ENCODE data around the gene VANGL2. TPM values are rescaled to one million over a fixed set of nuclear protein-coding genes. Genes with fewer than 3 reads are reported as not detected.
"Not testable (repeated sequence)": the region's sequence is repeated elsewhere in the genome, so short reads cannot be mapped to it uniquely, and the experiment has no call there.

Gene VANGL2
- total RNA-seq, 1 experiment from 2014 or later = 0.26 TPM

DNA sequence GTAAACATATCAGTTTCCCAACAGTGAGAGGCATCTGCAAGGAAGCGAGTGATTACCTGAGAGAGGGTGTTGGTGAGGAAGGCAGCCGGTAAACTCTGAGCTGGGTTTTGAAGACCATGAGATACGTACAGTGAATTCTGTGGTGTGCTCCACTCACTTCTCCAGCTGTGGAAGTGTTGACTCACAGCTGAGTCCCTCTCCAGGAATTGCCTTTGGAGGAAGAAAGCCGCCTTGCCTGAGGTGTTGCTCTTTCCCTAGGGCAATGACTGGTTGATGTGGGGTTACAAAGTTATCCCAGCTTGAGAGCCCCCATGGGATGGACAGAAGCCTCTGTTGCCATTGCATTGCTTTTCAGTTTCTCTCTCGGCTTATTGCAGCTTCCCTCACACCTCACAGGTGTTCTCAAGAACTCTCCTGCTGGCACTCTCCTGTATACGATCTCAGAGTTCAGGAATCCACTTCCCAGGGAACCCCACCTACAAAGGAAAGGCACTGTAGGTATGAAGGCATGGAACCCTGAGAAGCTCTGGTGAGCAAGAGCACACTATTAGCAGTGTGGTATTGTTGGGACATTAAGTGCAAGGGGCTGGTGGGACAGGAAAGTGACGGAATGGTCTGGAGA is 22.7 kb upstream of the VANGL2 start:
- Mint-ChIP-seq H3K4me1 (ENCODE audit: insufficient read depth, unreplicated experiment) (peaks cover 13% of the 10 kb centered on the region), H3K4me3 (ENCODE audit: unreplicated experiment) (no peak overlapping the region), H3K36me3 (ENCODE audit: insufficient read depth, unreplicated experiment) (no peaks in the 10 kb centered on the region), H3K27ac (ENCODE audit: low read depth, unreplicated experiment) (no peak overlapping the region), H3K9me3 (ENCODE audit: unreplicated experiment) (no peaks in the 10 kb centered on the region), H3K27me3 (ENCODE audit: insufficient read depth, unreplicated experiment) (peaks cover 19% of the 10 kb centered on the region)
- intact Hi-C loops (cut with micrococcal nuclease) = loop anchor here (10.0 kb wide), 2 partner anchors 333 to 443 kb away; no protein-coding TSS in a partner anchor
- no TSS peak for BruUV-seq (replicated peaks)
- no peak for TF ChIP-seq CTCF (IDR thresholded peaks at IDR 0.05; ENCODE audit: unreplicated experiment)
- DNase-seq (ENCODE audit: unreplicated experiment) = no peak
- CTCF ChIA-PET = interaction anchor here (0.5 to 10.1 kb wide), 32 partner anchors 9 to 864 kb away, joined by 3 to 181 read pairs (median 9); partner anchors contain the start of gene NHLH1
- POLR2A ChIA-PET = interaction anchor here (0.7 to 1.9 kb wide), 3 partner anchors 34 to 41 kb away, joined by 3 to 9 read pairs (median 7); partner anchors contain the start of genes COPA and NCSTN

DNA sequence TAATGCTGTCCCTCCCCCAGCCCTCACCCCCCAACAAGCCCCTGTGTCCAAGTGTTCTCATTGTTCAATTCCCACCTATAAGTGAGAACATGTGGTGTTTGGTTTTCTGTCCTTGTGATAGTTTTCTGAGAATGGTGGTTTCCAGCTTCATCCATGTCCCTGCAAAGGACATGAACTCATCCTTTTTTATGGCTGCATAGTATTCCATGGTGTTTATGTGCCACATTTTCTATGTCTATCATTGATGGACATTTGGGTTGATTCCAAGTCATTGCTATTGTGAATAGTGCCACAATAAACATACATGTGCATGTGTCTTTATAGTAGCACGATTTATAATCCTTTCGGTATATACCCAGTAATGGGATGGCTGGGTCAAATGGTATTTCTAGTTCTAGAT is 15.6 kb upstream of the VANGL2 start:
- H3K4me1 Mint-ChIP-seq (ENCODE audit: insufficient read depth, unreplicated experiment); intact Hi-C loops (cut with micrococcal nuclease); DNase-seq (ENCODE audit: unreplicated experiment); H3K27ac Mint-ChIP-seq (ENCODE audit: low read depth, unreplicated experiment); H3K4me3 Mint-ChIP-seq (ENCODE audit: unreplicated experiment); BruUV-seq (replicated peaks); CTCF ChIA-PET; H3K36me3 Mint-ChIP-seq (ENCODE audit: insufficient read depth, unreplicated experiment); POLR2A ChIA-PET: not testable (repeated sequence)
- H3K27me3 Mint-ChIP-seq (ENCODE audit: insufficient read depth, unreplicated experiment) = peaks cover 37% of the 10 kb centered on the region
- peaks cover 20% of the 10 kb centered on the region for H3K9me3 Mint-ChIP-seq (ENCODE audit: unreplicated experiment)

- peaks cover 20% of the 10 kb centered on the region for H3K9me3 Mint-ChIP-seq (ENCODE audit: unreplicated experiment)
- DNase-seq (ENCODE audit: unreplicated experiment); BruUV-seq (replicated peaks); H3K4me1 Mint-ChIP-seq (ENCODE audit: insufficient read depth, unreplicated experiment); H3K4me3 Mint-ChIP-seq (ENCODE audit: unreplicated experiment); H3K36me3 Mint-ChIP-seq (ENCODE audit: insufficient read depth, unreplicated experiment); H3K27ac Mint-ChIP-seq (ENCODE audit: low read depth, unreplicated experiment); intact Hi-C loops (cut with micrococcal nuclease): not testable (repeated sequence)
- CTCF ChIA-PET = interaction anchor here (0.6 to 4.4 kb wide), 2 partner anchors 11 to 15 kb away, joined by 5 to 27 read pairs; no protein-coding TSS in a partner anchor
- POLR2A ChIA-PET = interaction anchor here (0.7 to 0.9 kb wide), 2 partner anchors 12 to 1153 kb away, joined by 3 to 4 read pairs; no protein-coding TSS in a partner anchor
- H3K27me3 Mint-ChIP-seq (ENCODE audit: insufficient read depth, unreplicated experiment) = peaks cover 34% of the 10 kb centered on the region
Observed at GRCh38 chr1:160388406-160388805, 12.0 kb upstream of the VANGL2 start.

DNA sequence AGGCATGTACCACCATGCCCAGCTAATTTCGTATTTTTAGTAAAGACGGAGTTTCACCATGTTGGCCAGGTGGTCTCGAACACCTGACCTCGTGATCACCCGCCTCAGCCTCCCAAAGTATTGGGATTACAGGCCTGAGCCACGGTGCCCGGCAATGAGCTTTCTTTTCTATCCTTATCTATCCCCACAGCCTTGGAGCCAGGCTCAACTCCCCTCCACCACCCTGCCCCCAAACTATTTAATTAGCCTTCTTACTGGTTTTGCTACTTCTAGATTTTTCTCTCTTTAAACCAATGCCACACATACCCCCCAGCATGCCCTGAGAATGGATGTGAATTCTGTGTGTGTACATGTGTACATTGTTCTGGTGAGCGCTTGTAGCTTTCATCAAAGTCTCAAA is 5.7 kb upstream of the VANGL2 start:
- ChIA-PET POLR2A (interaction anchor here (1.2 kb wide), 1 partner anchor 13 kb away, joined by 4 read pairs; no protein-coding TSS in a partner anchor), CTCF (interaction anchor here (0.6 to 1.2 kb wide), 5 partner anchors 10 to 40 kb away, joined by 3 to 6 read pairs (median 4); no protein-coding TSS in a partner anchor)

More for the DNA sequence above, 5.7 kb upstream of the VANGL2 start:
- DNase-seq (ENCODE audit: unreplicated experiment) = no peak
- Mint-ChIP-seq H3K27me3 (ENCODE audit: insufficient read depth, unreplicated experiment) (peaks cover 3% of the 10 kb centered on the region), H3K4me3 (ENCODE audit: unreplicated experiment) (no peak overlapping the region), H3K9me3 (ENCODE audit: unreplicated experiment) (no peaks in the 10 kb centered on the region), H3K36me3 (ENCODE audit: insufficient read depth, unreplicated experiment) (no peaks in the 10 kb centered on the region), H3K27ac (ENCODE audit: low read depth, unreplicated experiment) (no peak overlapping the region), H3K4me1 (ENCODE audit: insufficient read depth, unreplicated experiment) (peaks cover 7% of the 10 kb centered on the region)
- BruUV-seq (replicated peaks) = no TSS peak
- no peak for TF ChIP-seq CTCF (IDR thresholded peaks at IDR 0.05; ENCODE audit: unreplicated experiment)
- intact Hi-C loops (cut with micrococcal nuclease) = no loop called here

All from MCF 10A (cell line).